ENCODE results near the gene PIEZO2.
"Not testable (repeated sequence)": the region's sequence is repeated elsewhere in the genome, so short reads cannot be mapped to it uniquely, and the experiment has no call there.

Gene PIEZO2

GRCh38 chr18:11137400-11137799 is 12.0 kb downstream of the PIEZO2 start:
- Histone ChIP-seq H3K9me3 (ENCODE audit: low read length) (no peaks in the 10 kb centered on the region), H3K4me2 (ENCODE audit: low read length) (no peak overlapping the region), H3K79me2 (ENCODE audit: insufficient read depth, low read length) (no peaks in the 10 kb centered on the region), H2AFZ (ENCODE audit: low read length) (no peak overlapping the region), H3K36me3 (ENCODE audit: insufficient read depth, low read length) (no peaks in the 10 kb centered on the region), H3K4me1 (ENCODE audit: insufficient read depth, low read length, severe bottlenecking) (no peaks in the 10 kb centered on the region), H4K20me1 (ENCODE audit: insufficient read depth, low read length) (no peaks in the 10 kb centered on the region), H3K4me3 (ENCODE audit: low read depth, low read length, poor library complexity, severe bottlenecking) (no peak overlapping the region), H3F3A (ENCODE audit: insufficient read depth, low read length) (no peaks in the 10 kb centered on the region), H3K9ac (ENCODE audit: low read length) (no peak overlapping the region), H3K9me2 (ENCODE audit: low read depth, low read length) (no peaks in the 10 kb centered on the region), H3K27ac (ENCODE audit: low read depth, low read length, poor library complexity, severe bottlenecking) (no peak overlapping the region), H3K27me3 (ENCODE audit: insufficient read depth, low read length) (no peaks in the 10 kb centered on the region)
- TF ChIP-seq CTCF (IDR thresholded peaks at IDR 0.05; ENCODE audit: low read length) (no peak), EZH2 (IDR thresholded peaks at IDR 0.05; ENCODE audit: borderline replicate concordance, low read length) (no peak)

GRCh38 chr18:11136241-11136640 is 13.1 kb downstream of the PIEZO2 start:
- Histone ChIP-seq H4K20me1 (ENCODE audit: insufficient read depth, low read length) (no peaks in the 10 kb centered on the region), H3K9ac (ENCODE audit: low read length) (no peak overlapping the region)

GRCh38 chr18:11134940-11135339 is 14.4 kb downstream of the PIEZO2 start:
- Histone ChIP-seq H3F3A (ENCODE audit: insufficient read depth, low read length) (no peaks in the 10 kb centered on the region), H3K79me2 (ENCODE audit: insufficient read depth, low read length) (no peaks in the 10 kb centered on the region), H3K4me1 (ENCODE audit: insufficient read depth, low read length, severe bottlenecking) (no peaks in the 10 kb centered on the region), H3K27me3 (ENCODE audit: insufficient read depth, low read length) (no peaks in the 10 kb centered on the region), H4K20me1 (ENCODE audit: insufficient read depth, low read length) (no peaks in the 10 kb centered on the region), H3K9me2 (ENCODE audit: low read depth, low read length) (no peaks in the 10 kb centered on the region), H3K36me3 (ENCODE audit: insufficient read depth, low read length) (no peaks in the 10 kb centered on the region), H2AFZ (ENCODE audit: low read length) (no peak overlapping the region), H3K4me2 (ENCODE audit: low read length) (no peak overlapping the region), H3K9ac (ENCODE audit: low read length) (no peak overlapping the region), H3K9me3 (ENCODE audit: low read length) (no peaks in the 10 kb centered on the region), H3K27ac (ENCODE audit: low read depth, low read length, poor library complexity, severe bottlenecking) (no peak overlapping the region), H3K4me3 (ENCODE audit: low read depth, low read length, poor library complexity, severe bottlenecking) (no peak overlapping the region)
- TF ChIP-seq EZH2 (IDR thresholded peaks at IDR 0.05; ENCODE audit: borderline replicate concordance, low read length) (no peak), CTCF (IDR thresholded peaks at IDR 0.05; ENCODE audit: low read length) (no peak)

More at GRCh38 chr18:11136241-11136640, 13.1 kb downstream of the PIEZO2 start:
- no peaks in the 10 kb centered on the region for H3F3A ChIP-seq (ENCODE audit: insufficient read depth, low read length)
- H3K4me3 ChIP-seq (ENCODE audit: low read depth, low read length, poor library complexity, severe bottlenecking): no peak overlapping the region
- H3K79me2 ChIP-seq (ENCODE audit: insufficient read depth, low read length): no peaks in the 10 kb centered on the region
- H3K36me3 ChIP-seq (ENCODE audit: insufficient read depth, low read length): no peaks in the 10 kb centered on the region
- no peak overlapping the region for H3K4me2 ChIP-seq (ENCODE audit: low read length)
- no peaks in the 10 kb centered on the region for H3K9me3 ChIP-seq (ENCODE audit: low read length)
- no peak overlapping the region for H3K27ac ChIP-seq (ENCODE audit: low read depth, low read length, poor library complexity, severe bottlenecking)
- no peak overlapping the region for H2AFZ ChIP-seq (ENCODE audit: low read length)
- H3K4me1 ChIP-seq (ENCODE audit: insufficient read depth, low read length, severe bottlenecking): no peaks in the 10 kb centered on the region
- TF ChIP-seq EZH2 (IDR thresholded peaks at IDR 0.05; ENCODE audit: borderline replicate concordance, low read length) (no peak), CTCF (IDR thresholded peaks at IDR 0.05; ENCODE audit: low read length) (no peak)
- no peaks in the 10 kb centered on the region for H3K9me2 ChIP-seq (ENCODE audit: low read depth, low read length)
- H3K27me3 ChIP-seq (ENCODE audit: insufficient read depth, low read length): no peaks in the 10 kb centered on the region

- H3K27me3 ChIP-seq (ENCODE audit: insufficient read depth, low read length); H3K27ac ChIP-seq (ENCODE audit: low read depth, low read length, poor library complexity, severe bottlenecking); H2AFZ ChIP-seq (ENCODE audit: low read length); H3F3A ChIP-seq (ENCODE audit: insufficient read depth, low read length); H3K36me3 ChIP-seq (ENCODE audit: insufficient read depth, low read length); H3K79me2 ChIP-seq (ENCODE audit: insufficient read depth, low read length); H3K4me3 ChIP-seq (ENCODE audit: low read depth, low read length, poor library complexity, severe bottlenecking); H3K4me1 ChIP-seq (ENCODE audit: insufficient read depth, low read length, severe bottlenecking); H4K20me1 ChIP-seq (ENCODE audit: insufficient read depth, low read length); H3K4me2 ChIP-seq (ENCODE audit: low read length); H3K9me3 ChIP-seq (ENCODE audit: low read length); H3K9ac ChIP-seq (ENCODE audit: low read length); H3K9me2 ChIP-seq (ENCODE audit: low read depth, low read length): not testable (repeated sequence)
These were observed 20.3 kb downstream of the PIEZO2 start for GRCh38 chr18:11129059-11129458.

Data from OCI-LY1 (cell line).